HEK293 (cell line): Measurements from ENCODE around the gene COL15A1.

Source experiments
- KLF10 ChIP-seq: fragments of 450-650 bp; IDR thresholded peaks from 2 replicates; pipeline ENCODE4 v1.5.1; 2018; ENCODE audit warnings: missing biosample characterization, mild to moderate bottlenecking, missing genetic modification characterization
- ZNF121 ChIP-seq: fragments of 450-650 bp; formaldehyde crosslinking; IDR thresholded peaks from 2 replicates; pipeline ENCODE4 v1.5.1; 2016; ENCODE audit warnings: missing biosample characterization, missing genetic modification characterization
- ZNF266 ChIP-seq: fragments of 450-650 bp; formaldehyde crosslinking; IDR thresholded peaks from 2 replicates; pipeline ENCODE4 v1.5.1; 2016; ENCODE audit warnings: missing biosample characterization, missing genetic modification characterization, low read depth
- ZNF777 ChIP-seq: fragments of 450-650 bp; formaldehyde crosslinking; IDR thresholded peaks from 2 replicates; pipeline ENCODE4 v1.5.1; 2017; ENCODE audit warnings: missing biosample characterization, missing genetic modification characterization, borderline replicate concordance
- TF ChIP-seq, protein P1 (sequence below): fragments of 450-650 bp; formaldehyde crosslinking; IDR thresholded peaks from 2 replicates; pipeline ENCODE4 v1.5.1; 2016; ENCODE audit warnings: missing biosample characterization, missing genetic modification characterization
- TF ChIP-seq, protein P2 (sequence below): fragments of 450-650 bp; formaldehyde crosslinking; IDR thresholded peaks from 2 replicates; pipeline ENCODE4 v1.5.1; 2016; ENCODE audit warnings: missing biosample characterization, missing genetic modification characterization

DNA sequence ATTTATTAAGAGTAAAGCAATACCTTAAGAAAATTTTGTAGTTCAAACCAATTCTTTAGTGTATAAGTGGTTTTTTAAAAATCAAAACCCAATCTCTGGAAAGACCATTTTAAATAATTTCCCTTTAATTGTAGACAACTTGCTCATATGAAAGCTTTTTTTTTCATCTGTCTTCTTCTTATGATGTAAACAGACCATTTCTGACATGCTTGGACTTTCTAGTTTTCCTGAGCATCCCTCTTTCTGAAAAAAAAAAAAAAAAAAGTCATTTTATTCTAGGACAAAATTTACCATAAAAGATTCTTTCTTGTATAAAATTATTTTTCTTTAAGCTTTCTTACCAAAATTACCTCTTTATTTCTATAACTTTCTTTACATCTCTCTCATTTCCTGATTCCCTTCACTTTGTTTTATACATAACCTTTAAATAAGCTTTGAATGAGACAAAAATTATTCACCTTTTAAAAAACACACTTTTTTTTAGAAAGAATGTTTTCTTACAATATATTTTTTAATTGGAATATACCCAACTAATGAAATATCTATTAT is 67.5 kb downstream of the COL15A1 start:
- TF ChIP-seq, protein P1, sequence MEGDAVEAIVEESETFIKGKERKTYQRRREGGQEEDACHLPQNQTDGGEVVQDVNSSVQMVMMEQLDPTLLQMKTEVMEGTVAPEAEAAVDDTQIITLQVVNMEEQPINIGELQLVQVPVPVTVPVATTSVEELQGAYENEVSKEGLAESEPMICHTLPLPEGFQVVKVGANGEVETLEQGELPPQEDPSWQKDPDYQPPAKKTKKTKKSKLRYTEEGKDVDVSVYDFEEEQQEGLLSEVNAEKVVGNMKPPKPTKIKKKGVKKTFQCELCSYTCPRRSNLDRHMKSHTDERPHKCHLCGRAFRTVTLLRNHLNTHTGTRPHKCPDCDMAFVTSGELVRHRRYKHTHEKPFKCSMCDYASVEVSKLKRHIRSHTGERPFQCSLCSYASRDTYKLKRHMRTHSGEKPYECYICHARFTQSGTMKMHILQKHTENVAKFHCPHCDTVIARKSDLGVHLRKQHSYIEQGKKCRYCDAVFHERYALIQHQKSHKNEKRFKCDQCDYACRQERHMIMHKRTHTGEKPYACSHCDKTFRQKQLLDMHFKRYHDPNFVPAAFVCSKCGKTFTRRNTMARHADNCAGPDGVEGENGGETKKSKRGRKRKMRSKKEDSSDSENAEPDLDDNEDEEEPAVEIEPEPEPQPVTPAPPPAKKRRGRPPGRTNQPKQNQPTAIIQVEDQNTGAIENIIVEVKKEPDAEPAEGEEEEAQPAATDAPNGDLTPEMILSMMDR (tag by site-specific recombination) = no peak
- TF ChIP-seq ZNF121 (tag by site-specific recombination) (no peak), ZNF777 (tag by site-specific recombination) (no peak), KLF10 (no peak), ZNF266 (no peak)
- TF ChIP-seq, protein P2, sequence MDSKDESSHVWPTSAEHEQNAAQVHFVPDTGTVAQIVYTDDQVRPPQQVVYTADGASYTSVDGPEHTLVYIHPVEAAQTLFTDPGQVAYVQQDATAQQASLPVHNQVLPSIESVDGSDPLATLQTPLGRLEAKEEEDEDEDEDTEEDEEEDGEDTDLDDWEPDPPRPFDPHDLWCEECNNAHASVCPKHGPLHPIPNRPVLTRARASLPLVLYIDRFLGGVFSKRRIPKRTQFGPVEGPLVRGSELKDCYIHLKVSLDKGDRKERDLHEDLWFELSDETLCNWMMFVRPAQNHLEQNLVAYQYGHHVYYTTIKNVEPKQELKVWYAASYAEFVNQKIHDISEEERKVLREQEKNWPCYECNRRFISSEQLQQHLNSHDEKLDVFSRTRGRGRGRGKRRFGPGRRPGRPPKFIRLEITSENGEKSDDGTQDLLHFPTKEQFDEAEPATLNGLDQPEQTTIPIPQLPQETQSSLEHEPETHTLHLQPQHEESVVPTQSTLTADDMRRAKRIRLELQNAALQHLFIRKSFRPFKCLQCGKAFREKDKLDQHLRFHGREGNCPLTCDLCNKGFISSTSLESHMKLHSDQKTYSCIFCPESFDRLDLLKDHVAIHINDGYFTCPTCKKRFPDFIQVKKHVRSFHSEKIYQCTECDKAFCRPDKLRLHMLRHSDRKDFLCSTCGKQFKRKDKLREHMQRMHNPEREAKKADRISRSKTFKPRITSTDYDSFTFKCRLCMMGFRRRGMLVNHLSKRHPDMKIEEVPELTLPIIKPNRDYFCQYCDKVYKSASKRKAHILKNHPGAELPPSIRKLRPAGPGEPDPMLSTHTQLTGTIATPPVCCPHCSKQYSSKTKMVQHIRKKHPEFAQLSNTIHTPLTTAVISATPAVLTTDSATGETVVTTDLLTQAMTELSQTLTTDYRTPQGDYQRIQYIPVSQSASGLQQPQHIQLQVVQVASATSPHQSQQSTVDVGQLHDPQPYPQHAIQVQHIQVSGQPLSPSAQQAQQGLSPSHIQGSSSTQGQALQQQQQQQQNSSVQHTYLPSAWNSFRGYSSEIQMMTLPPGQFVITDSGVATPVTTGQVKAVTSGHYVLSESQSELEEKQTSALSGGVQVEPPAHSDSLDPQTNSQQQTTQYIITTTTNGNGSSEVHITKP = no peak
